Stimulated activated CD4-positive, alpha-beta T cell treated with anti-CD3 and anti-CD28 coated beads, Interleukin-1b, Interleukin-23, amount 100 ng/mL, for 48 hours (primary cell): Measurements from ENCODE around the gene BTNL9.
"Not testable (repeated sequence)": the region's sequence is repeated elsewhere in the genome, so short reads cannot be mapped to it uniquely, and the experiment has no call there.

Source experiments
- DNase-seq: peaks from one replicate; pipeline ENCODE4 v3.0.0-alpha.2; 2020

Gene BTNL9

GRCh38 chr5:181043285-181044092, 3.4 kb downstream of the BTNL9 start:
- no peak for DNase-seq

- no peak for DNase-seq
Observed at GRCh38 chr5:181044093-181044599, 4.1 kb downstream of the BTNL9 start.

GRCh38 chr5:181044662-181045305, 4.7 kb downstream of the BTNL9 start:
- DNase-seq: no peak

- DNase-seq: no peak
Observed at GRCh38 chr5:181045316-181045715, 5.2 kb downstream of the BTNL9 start.

- DNase-seq: not testable (repeated sequence)
Observed at GRCh38 chr5:181045857-181046256, 5.8 kb downstream of the BTNL9 start.

GRCh38 chr5:181047288-181047687, 7.2 kb downstream of the BTNL9 start:
- no peak for DNase-seq

GRCh38 chr5:181047921-181048320, 7.9 kb downstream of the BTNL9 start:
- no peak for DNase-seq

GRCh38 chr5:181050016-181050415, 9.9 kb downstream of the BTNL9 start:
- DNase-seq: no peak

- DNase-seq: no peak
Observed at GRCh38 chr5:181051841-181052671, 12.0 kb downstream of the BTNL9 start.

GRCh38 chr5:181052672-181053487, 12.8 kb downstream of the BTNL9 start:
- no peak for DNase-seq

GRCh38 chr5:181053488-181054121, 13.5 kb downstream of the BTNL9 start:
- DNase-seq: no peak

GRCh38 chr5:181054138-181054537, 14.1 kb downstream of the BTNL9 start:
- no peak for DNase-seq

GRCh38 chr5:181054871-181055459, 14.9 kb downstream of the BTNL9 start:
- DNase-seq: no peak

GRCh38 chr5:181056431-181056830, 16.4 kb downstream of the BTNL9 start:
- DNase-seq: no peak

- DNase-seq: no peak
Observed at GRCh38 chr5:181058321-181058720, 18.3 kb downstream of the BTNL9 start.

- no peak for DNase-seq
Observed at GRCh38 chr5:181058786-181059296, 18.8 kb downstream of the BTNL9 start.

- no peak for DNase-seq
Observed at GRCh38 chr5:181059297-181060230, 19.5 kb downstream of the BTNL9 start.

GRCh38 chr5:181060231-181060590, 20.1 kb downstream of the BTNL9 start:
- no peak for DNase-seq

- no peak for DNase-seq
Observed at GRCh38 chr5:181060924-181061323, 20.9 kb downstream of the BTNL9 start.

GRCh38 chr5:181061645-181062044, 21.6 kb downstream of the BTNL9 start:
- DNase-seq: no peak
